Cardiac atrium fibroblast (primary cell): Measurements from ENCODE around the gene GABARAPL1. TPM values are rescaled to one million over a fixed set of nuclear protein-coding genes. Genes with fewer than 3 reads are reported as not detected.

ENCODE experiments used
- total RNA-seq: library from RNA; depleted of rRNA; stranded (reverse); fragments of >200 nt; gene quantifications from 2 replicates; pipeline ENCODE4 v1.2.3, GENCODE V29; 2015

GABARAPL1 gene
- total RNA-seq = 35.6 and 38.3 TPM in 2 replicates

GRCh38 chr12:10212739-10213131 lies at the start of gene GABARAPL1:
GABARAPL1 (plus strand) TSS chr12:10212877; CDS start chr12:10213130, 253 bp downstream.

GRCh38 chr12:10171973-10172728 lies 40.5 kb upstream of the GABARAPL1 start, which contains the start of gene OLR1:
OLR1 (minus strand) TSS chr12:10172132; CDS start chr12:10172077, 55 bp downstream.

GRCh38 chr12:10178821-10179220 lies 33.9 kb upstream of the GABARAPL1 start, which contains the start of gene TMEM52B:
TMEM52B (plus strand) TSS chr12:10179032; CDS start chr12:10179575, 543 bp downstream.

Other genes with a start within 250 kb of the GABARAPL1 start
- gene CLEC12A, start 241.5 kb upstream of the GABARAPL1 start, total RNA-seq = not detected in 2 replicates
- not detected in 2 replicates for gene CLEC1B, start 213.8 kb upstream of the GABARAPL1 start, total RNA-seq
- not detected in 2 replicates for gene CLEC12B, start 202.2 kb upstream of the GABARAPL1 start, total RNA-seq
- gene CLEC9A, start 182.2 kb upstream of the GABARAPL1 start, total RNA-seq = not detected in 2 replicates
- gene CLEC1A, start 113.9 kb upstream of the GABARAPL1 start, total RNA-seq = 0.81 TPM in 1 of 2 replicates, not detected in the other
- gene CLEC7A, start 82.7 kb upstream of the GABARAPL1 start, total RNA-seq = not detected in 2 replicates
- gene OLR1, start 40.7 kb upstream of the GABARAPL1 start, total RNA-seq = not detected in 2 replicates
- gene TMEM52B, start 33.8 kb upstream of the GABARAPL1 start, total RNA-seq = not detected in 2 replicates
- not detected in 2 replicates for gene KLRD1, start 95.0 kb downstream of the GABARAPL1 start, total RNA-seq
- not detected in 2 replicates for gene KLRK1, start 177.2 kb downstream of the GABARAPL1 start, total RNA-seq
- gene KLRC4, start 196.9 kb downstream of the GABARAPL1 start, total RNA-seq = not detected in 2 replicates
- gene KLRC3, start 207.7 kb downstream of the GABARAPL1 start, total RNA-seq = not detected in 2 replicates
- not detected in 2 replicates for gene KLRC2, start 223.1 kb downstream of the GABARAPL1 start, total RNA-seq
- not detected in 2 replicates for gene KLRC1, start 240.5 kb downstream of the GABARAPL1 start, total RNA-seq